Measurements from ENCODE around the gene KL. TPM values are rescaled to one million over a fixed set of nuclear protein-coding genes. Genes with fewer than 3 reads are reported as not detected.

The KL gene
- total RNA-seq, 2 donors from 2014 or later: 1.1 to 1.9 TPM

DNA sequence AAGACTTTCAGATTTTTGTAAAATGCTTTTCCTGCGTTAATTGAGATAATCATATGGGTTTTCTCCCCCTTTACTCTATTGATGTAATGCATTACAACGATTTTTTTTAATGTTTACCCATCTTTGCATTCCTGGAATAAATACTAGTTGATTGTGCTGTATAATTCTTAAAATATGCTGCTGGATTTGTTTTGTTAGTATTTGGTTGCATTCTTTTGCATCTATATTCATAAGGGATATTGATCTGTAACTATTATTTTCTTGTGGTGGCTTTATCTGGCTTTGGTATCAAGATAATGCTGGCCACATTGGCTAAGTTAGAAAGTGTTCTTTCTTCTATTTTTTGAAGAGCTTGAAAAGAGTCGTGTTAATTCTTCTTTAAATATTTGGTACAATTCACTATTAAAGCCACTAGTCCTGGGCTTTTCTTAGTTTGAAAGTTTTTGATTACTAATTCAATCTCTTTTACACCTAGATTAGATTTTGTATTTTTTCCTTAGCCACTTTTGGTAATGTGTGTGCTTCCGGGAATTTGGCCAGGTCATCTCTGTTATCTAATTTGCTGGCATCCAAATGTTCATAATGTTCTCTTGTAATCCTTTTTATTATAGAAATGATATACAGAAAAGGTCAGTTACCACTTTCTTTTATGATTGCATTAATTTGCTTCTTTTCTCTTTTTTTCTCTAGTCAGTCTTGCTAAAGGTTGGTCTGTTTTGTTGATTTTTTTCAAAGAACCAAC is 29.8 kb downstream of the KL start:
- no peak overlapping the region for H3K27ac ChIP-seq

GRCh38 chr13:33050161-33050560 is 33.9 kb downstream of the KL start:
- H3K36me3 ChIP-seq: no peaks in the 10 kb centered on the region
- DNase-seq (ENCODE audit: low spot score) (no peak), ATAC-seq (ENCODE audit: insufficient number of reproducible peaks, low FRiP score, low read depth) (no peak)
- H3K4me1 ChIP-seq (ENCODE audit: control insufficient read depth in 1 of 2, low read depth in 2 of 2): peaks cover 3 to 13% of the 10 kb centered on the region in 2 donors
- TF ChIP-seq CTCF (IDR thresholded peaks at IDR 0.05): no peak
- no peak overlapping the region for H3K4me3 ChIP-seq
- no peaks in the 10 kb centered on the region for H3K9me3 ChIP-seq
- no peak overlapping the region for H3K27ac ChIP-seq
- no peaks in the 10 kb centered on the region for H3K27me3 ChIP-seq (replicated peaks; ENCODE audit: insufficient read depth)

More for the DNA sequence above, 29.8 kb downstream of the KL start:
- TF ChIP-seq CTCF (IDR thresholded peaks at IDR 0.05): no peak
- DNase-seq (ENCODE audit: low spot score): no peak
- Histone ChIP-seq H3K4me3 (no peak overlapping the region), H3K27me3 (replicated peaks; ENCODE audit: insufficient read depth) (no peaks in the 10 kb centered on the region), H3K36me3 (no peaks in the 10 kb centered on the region), H3K9me3 (no peaks in the 10 kb centered on the region), H3K4me1 (ENCODE audit: control insufficient read depth in 1 of 2, low read depth in 2 of 2) (no peaks in the 10 kb centered on the region)
- no peak for ATAC-seq (ENCODE audit: insufficient number of reproducible peaks, low FRiP score, low read depth)

DNA sequence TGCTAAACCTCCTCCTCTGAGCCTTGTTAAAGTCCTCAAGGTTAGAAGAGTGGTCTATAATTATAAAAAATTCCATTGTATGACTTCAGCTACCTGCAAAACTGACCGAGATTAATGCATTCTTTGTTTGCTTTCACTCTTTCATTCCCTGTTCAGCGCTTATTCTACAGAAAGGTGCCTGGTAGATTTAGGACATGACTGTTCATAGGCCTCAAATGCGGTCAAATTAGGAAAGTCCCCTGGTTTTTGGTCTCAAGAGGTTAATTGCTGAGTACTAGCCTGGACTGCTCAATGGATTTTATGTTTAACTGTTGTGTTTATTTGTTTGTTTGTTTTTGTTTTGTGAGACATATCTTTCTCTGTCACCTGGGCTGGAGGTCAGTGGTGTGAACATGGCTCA is 35.4 kb downstream of the KL start:
- DNase-seq (ENCODE audit: low spot score) (no peak), ATAC-seq (ENCODE audit: insufficient number of reproducible peaks, low FRiP score, low read depth) (no peak)
- Histone ChIP-seq H3K9me3 (no peaks in the 10 kb centered on the region), H3K27ac (no peak overlapping the region), H3K4me1 (ENCODE audit: control insufficient read depth in 1 of 2, low read depth in 2 of 2) (peaks cover 3 to 13% of the 10 kb centered on the region in 2 donors), H3K36me3 (no peaks in the 10 kb centered on the region), H3K4me3 (no peak overlapping the region), H3K27me3 (replicated peaks; ENCODE audit: insufficient read depth) (no peaks in the 10 kb centered on the region)
- TF ChIP-seq CTCF (IDR thresholded peaks at IDR 0.05): no peak

DNA sequence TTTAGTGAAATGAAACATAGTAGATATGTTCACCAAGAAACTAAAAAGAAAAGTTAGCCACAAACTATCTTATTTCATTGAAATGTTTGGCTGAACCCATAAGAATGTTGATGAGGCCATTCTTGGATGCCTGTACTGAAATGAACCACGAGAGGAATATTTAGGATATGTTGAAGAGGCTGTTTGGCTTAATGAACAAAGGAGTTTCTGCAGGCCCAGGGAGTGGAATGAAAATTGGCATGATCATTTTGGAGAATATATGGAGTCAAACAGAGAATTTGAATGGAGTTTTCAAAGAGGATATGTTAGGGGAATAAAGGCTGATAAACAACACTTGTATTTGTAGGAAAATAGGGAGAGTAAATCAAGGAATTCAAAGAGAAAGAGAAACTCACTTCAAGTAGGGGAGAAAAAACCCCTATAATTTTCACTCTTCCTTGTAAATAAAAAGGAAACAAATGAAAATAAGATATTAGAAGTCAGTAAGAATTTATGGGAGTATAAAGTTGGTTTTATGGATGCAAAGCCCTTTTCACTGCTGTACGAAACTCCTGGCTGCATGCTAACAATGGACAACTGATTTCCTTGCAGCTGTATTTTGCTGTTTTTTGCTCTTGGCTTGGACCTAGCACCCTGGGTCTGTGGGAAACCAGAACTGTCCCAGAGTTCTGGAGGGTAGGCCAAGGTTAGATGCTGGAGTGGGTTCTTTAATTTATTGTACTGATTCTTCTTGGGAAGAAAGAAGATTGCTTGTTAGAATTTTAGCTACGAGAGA is 36.5 kb downstream of the KL start:
- ATAC-seq (ENCODE audit: insufficient number of reproducible peaks, low FRiP score, low read depth) (no peak), DNase-seq (ENCODE audit: low spot score) (no peak)
- TF ChIP-seq CTCF (IDR thresholded peaks at IDR 0.05): no peak
- Histone ChIP-seq H3K27me3 (replicated peaks; ENCODE audit: insufficient read depth) (no peaks in the 10 kb centered on the region), H3K4me3 (peak overlapping the region; percentile 26), H3K9me3 (no peaks in the 10 kb centered on the region), H3K4me1 (ENCODE audit: control insufficient read depth in 1 of 2, low read depth in 2 of 2) (peaks cover 3 to 13% of the 10 kb centered on the region in 2 donors), H3K27ac (no peak overlapping the region), H3K36me3 (no peaks in the 10 kb centered on the region)

DNA sequence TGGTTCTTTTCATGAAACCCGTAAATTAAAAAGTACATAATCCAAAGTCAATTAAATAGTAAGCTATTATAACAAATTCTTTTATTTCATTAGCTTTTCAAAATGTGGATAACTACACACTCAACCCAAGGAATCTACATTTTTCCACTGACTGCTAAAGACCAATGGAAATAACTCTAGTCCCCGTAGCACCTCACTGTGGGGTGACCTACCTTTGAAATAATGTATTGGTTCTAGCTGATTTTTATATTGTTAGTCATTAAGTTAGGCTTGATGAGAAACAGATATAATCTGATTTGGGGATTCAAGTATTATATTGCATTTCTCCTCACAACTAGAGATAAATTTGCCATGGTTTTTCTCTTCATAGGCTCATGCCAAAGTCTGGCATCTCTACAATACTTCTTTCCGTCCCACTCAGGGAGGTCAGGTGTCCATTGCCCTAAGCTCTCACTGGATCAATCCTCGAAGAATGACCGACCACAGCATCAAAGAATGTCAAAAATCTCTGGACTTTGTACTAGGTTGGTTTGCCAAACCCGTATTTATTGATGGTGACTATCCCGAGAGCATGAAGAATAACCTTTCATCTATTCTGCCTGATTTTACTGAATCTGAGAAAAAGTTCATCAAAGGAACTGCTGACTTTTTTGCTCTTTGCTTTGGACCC is 37.3 kb downstream of the KL start:
- no peak overlapping the region for H3K27ac ChIP-seq
- H3K4me1 ChIP-seq (ENCODE audit: control insufficient read depth in 1 of 2, low read depth in 2 of 2): peaks cover 3 to 13% of the 10 kb centered on the region in 2 donors
- no peak overlapping the region for H3K4me3 ChIP-seq
- H3K27me3 ChIP-seq (replicated peaks; ENCODE audit: insufficient read depth): no peaks in the 10 kb centered on the region
- ATAC-seq (ENCODE audit: insufficient number of reproducible peaks, low FRiP score, low read depth): no peak
- no peak for DNase-seq (ENCODE audit: low spot score)
- H3K9me3 ChIP-seq: no peaks in the 10 kb centered on the region
- H3K36me3 ChIP-seq: no peaks in the 10 kb centered on the region
- TF ChIP-seq CTCF (IDR thresholded peaks at IDR 0.05): no peak
